Fibroblast of mammary gland (primary cell): ENCODE data around the gene ZNF433.
"Not testable (repeated sequence)": the region's sequence is repeated elsewhere in the genome, so short reads cannot be mapped to it uniquely, and the experiment has no call there.

Experiments
- DNase-seq: peaks from one replicate; pipeline ENCODE4 v3.0.0-alpha.2; 2010; ENCODE audit warnings: low read depth
- H3K4me3 ChIP-seq: 2 replicates; pipeline ENCODE4 v1.5.1; 2011; ENCODE audit warnings: low read depth, mild to moderate bottlenecking, low read length, moderate library complexity; ENCODE audit not compliant: control insufficient read depth
- CTCF ChIP-seq: conservative IDR thresholded peaks from 2 replicates; pipeline ENCODE4 v1.5.1; 2011; ENCODE audit warnings: low read depth, low read length, inconsistent platforms; ENCODE audit not compliant: control insufficient read depth, insufficient read depth

ZNF433 gene

GRCh38 chr19:12034198-12034597, 1.3 kb downstream of the ZNF433 start:
- no peak for DNase-seq
- no peak for TF ChIP-seq CTCF
- H3K4me3 ChIP-seq, result peak overlapping the region; percentile 81

- no peak overlapping the region for H3K4me3 ChIP-seq
- no peak for DNase-seq
- TF ChIP-seq CTCF, result no peak
Measured at GRCh38 chr19:12015753-12016116, 19.7 kb downstream of the ZNF433 start.

- TF ChIP-seq CTCF, result no peak
- no peak overlapping the region for H3K4me3 ChIP-seq
- DNase-seq, result peak; percentile 19
Measured at GRCh38 chr19:12015015-12015752, 20.3 kb downstream of the ZNF433 start.

- H3K4me3 ChIP-seq, result no peak overlapping the region
- TF ChIP-seq CTCF, result no peak
- DNase-seq, result peak; percentile 52
Measured at GRCh38 chr19:12000152-12000981, 35.1 kb downstream of the ZNF433 start.

GRCh38 chr19:11995174-11995573, 40.3 kb downstream of the ZNF433 start:
- TF ChIP-seq CTCF, result no peak
- DNase-seq, result peak; percentile 38
- no peak overlapping the region for H3K4me3 ChIP-seq

GRCh38 chr19:11991921-11992320, 43.6 kb downstream of the ZNF433 start:
- DNase-seq, H3K4me3 ChIP-seq: not testable (repeated sequence)

- TF ChIP-seq CTCF, result no peak
- peak overlapping the region; percentile 90 for H3K4me3 ChIP-seq
- no peak for DNase-seq
Measured at GRCh38 chr19:11989112-11989456, 46.4 kb downstream of the ZNF433 start.
